Tibial nerve (tissue), 3 donors: ENCODE measurements around the gene FERMT3.

Experiments
- POLR2A ChIP-seq, 2 donors: fragments of 450-650 bp; IDR thresholded peaks; one replicate each; pipeline ENCODE4 v1.6.1; 2017; ENCODE audit warnings: antibody characterized with exemption in 2 of 2, mild to moderate bottlenecking in 2 of 2, moderate library complexity in 2 of 2
- TF ChIP-seq, protein P1 (sequence below), 5 experiments: fragments of 200-600 bp in 3 of 5; fragments of 450-650 bp in 2 of 5; sonication (generic) in 3 of 5; IDR thresholded peaks; one replicate each; pipeline ENCODE4 v1.5.1; 2016 to 2019; ENCODE audit warnings: antibody characterized with exemption in 5 of 5, mild to moderate bottlenecking in 3 of 5, moderate library complexity in 2 of 5

DNA sequence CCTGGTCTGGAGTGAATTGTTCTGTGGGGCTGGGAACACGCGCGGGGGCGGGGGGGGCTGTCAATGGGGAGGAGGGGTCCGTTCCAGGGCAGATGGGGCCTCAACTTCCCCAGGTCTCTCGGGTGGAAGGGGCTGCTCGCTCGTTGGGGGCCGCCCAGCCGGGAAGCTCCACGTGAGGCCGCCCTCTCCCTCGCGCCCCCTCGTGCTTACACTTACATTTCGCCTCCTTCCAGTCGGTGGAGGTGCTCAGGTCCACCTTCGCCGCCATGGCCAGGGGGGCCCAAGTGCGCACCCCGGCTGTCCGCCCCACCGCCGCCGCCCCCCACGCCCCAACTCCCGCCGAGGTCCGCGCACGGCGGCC, 41.1 kb upstream of the FERMT3 start:
- no peak for TF ChIP-seq POLR2A (IDR thresholded peaks at IDR 0.05)
- TF ChIP-seq, protein P1, sequence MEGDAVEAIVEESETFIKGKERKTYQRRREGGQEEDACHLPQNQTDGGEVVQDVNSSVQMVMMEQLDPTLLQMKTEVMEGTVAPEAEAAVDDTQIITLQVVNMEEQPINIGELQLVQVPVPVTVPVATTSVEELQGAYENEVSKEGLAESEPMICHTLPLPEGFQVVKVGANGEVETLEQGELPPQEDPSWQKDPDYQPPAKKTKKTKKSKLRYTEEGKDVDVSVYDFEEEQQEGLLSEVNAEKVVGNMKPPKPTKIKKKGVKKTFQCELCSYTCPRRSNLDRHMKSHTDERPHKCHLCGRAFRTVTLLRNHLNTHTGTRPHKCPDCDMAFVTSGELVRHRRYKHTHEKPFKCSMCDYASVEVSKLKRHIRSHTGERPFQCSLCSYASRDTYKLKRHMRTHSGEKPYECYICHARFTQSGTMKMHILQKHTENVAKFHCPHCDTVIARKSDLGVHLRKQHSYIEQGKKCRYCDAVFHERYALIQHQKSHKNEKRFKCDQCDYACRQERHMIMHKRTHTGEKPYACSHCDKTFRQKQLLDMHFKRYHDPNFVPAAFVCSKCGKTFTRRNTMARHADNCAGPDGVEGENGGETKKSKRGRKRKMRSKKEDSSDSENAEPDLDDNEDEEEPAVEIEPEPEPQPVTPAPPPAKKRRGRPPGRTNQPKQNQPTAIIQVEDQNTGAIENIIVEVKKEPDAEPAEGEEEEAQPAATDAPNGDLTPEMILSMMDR (IDR thresholded peaks at IDR 0.05): no peak
